ENCODE data around the gene HOXA1.

The HOXA1 gene

GRCh38 chr7:27097686-27098577 is 2.1 kb upstream of the HOXA1 start:
- no peak for TF ChIP-seq MYC (IDR thresholded peaks at IDR 0.05; ENCODE audit: low read depth, low read length)
- TF ChIP-seq, protein P1, sequence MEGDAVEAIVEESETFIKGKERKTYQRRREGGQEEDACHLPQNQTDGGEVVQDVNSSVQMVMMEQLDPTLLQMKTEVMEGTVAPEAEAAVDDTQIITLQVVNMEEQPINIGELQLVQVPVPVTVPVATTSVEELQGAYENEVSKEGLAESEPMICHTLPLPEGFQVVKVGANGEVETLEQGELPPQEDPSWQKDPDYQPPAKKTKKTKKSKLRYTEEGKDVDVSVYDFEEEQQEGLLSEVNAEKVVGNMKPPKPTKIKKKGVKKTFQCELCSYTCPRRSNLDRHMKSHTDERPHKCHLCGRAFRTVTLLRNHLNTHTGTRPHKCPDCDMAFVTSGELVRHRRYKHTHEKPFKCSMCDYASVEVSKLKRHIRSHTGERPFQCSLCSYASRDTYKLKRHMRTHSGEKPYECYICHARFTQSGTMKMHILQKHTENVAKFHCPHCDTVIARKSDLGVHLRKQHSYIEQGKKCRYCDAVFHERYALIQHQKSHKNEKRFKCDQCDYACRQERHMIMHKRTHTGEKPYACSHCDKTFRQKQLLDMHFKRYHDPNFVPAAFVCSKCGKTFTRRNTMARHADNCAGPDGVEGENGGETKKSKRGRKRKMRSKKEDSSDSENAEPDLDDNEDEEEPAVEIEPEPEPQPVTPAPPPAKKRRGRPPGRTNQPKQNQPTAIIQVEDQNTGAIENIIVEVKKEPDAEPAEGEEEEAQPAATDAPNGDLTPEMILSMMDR (IDR thresholded peaks at IDR 0.05; ENCODE audit: low read depth, low read length), result no peak
- TF ChIP-seq POLR2A (IDR thresholded peaks at IDR 0.05; ENCODE audit: extremely low read depth, insufficient read length), result no peak
- TF ChIP-seq MAX (IDR thresholded peaks at IDR 0.05; ENCODE audit: low read depth, low read length), result no peak
- H3K4me3 ChIP-seq (ENCODE audit: low read depth, low read length), result no peak overlapping the region

DNA sequence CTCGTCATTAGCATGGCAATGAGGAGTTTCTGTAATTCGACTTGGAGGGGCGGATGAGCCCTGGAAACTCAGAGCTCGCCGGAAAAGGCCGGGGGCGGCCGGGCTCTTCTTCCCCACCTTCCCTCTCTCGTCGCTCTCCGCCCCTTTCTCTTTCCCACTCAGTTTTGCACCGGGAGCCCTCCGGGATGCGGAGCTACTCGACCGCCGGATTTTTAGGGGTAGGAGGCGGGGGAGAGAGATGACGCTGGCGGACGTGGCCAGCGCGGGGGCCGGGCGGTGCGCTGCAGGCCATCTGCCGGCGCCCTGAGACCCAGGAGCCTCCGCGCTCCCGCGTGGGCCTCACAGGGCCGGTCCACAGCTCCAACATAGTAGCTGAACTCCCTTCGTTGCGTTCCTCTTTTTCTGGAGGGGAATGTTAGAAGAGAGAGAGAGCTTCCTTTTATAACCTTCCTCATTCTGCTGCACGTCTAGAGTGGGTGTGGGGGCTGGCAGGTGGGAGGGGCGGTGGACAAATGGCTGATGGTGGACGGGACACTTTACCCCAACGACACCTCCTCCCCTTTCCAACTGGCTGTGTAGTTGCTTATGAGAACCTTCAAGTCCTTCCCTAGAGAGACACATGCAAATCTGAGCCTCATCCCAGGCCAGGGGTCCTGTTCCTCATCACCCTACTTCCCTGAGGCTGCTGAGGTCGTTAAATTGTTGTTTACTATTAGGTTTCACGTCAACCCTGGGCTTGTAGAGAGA is 1.1 kb upstream of the HOXA1 start:
- peak; percentile 29 for TF ChIP-seq POLR2A (IDR thresholded peaks at IDR 0.05; ENCODE audit: extremely low read depth, insufficient read length)
- peak; percentile 53 for TF ChIP-seq MAX (IDR thresholded peaks at IDR 0.05; ENCODE audit: low read depth, low read length)
- TF ChIP-seq, protein P1 (IDR thresholded peaks at IDR 0.05; ENCODE audit: low read depth, low read length), result no peak
- TF ChIP-seq MYC (IDR thresholded peaks at IDR 0.05; ENCODE audit: low read depth, low read length), result peak; percentile 30; the same call in 1 of the 2 replicates
- H3K4me3 ChIP-seq (ENCODE audit: low read depth, low read length), result peak overlapping the region; percentile 82
- peak; percentile 70 for DNase-seq (ENCODE audit: low read depth)

More at GRCh38 chr7:27097686-27098577, 2.1 kb upstream of the HOXA1 start:
- DNase-seq (ENCODE audit: low read depth), result no peak

GRCh38 chr7:27095050-27095896 is 527 bp downstream of the HOXA1 start:
- H3K4me3 ChIP-seq (ENCODE audit: low read depth, low read length), result peak overlapping the region; percentile 82
- DNase-seq (ENCODE audit: low read depth), result peak; percentile 77
- TF ChIP-seq POLR2A (IDR thresholded peaks at IDR 0.05; ENCODE audit: extremely low read depth, insufficient read length) (no peak), MYC (IDR thresholded peaks at IDR 0.05; ENCODE audit: low read depth, low read length) (no peak), MAX (IDR thresholded peaks at IDR 0.05; ENCODE audit: low read depth, low read length) (no peak)
- TF ChIP-seq, protein P1 (IDR thresholded peaks at IDR 0.05; ENCODE audit: low read depth, low read length), result no peak

DNA sequence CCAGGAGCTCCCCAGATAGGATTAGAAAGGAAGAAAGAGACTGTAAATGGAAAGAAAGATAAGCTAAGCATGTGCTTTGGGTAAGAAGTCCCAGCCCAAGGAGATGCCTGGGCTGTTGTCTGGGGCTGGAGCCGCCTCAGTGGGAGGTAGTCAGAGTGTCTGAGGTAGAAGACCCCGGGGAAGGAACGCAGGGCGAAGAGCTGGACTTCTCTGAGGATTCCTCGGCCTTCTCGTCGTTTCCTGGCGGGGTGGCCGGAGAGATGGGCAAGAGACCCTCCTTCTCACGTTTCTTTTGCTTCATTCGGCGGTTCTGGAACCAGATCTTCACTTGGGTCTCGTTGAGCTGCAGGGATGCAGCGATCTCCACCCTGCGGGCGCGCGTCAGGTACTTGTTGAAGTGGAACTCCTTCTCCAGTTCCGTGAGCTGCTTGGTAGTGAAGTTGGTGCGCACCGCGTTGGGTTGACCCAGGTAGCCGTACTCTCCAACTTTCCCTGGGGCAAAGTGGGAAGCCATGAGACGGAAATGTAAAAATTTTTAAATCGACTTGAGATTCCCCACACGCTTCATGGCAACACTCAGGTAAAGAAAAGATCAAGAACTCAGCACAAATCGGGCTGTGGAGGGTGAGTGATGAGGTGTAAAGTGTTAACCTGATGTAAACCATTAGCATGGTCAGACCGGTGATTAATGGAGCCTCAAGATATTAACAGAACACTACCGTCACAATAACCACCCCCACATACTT is 1.3 kb downstream of the HOXA1 start:
- TF ChIP-seq POLR2A (IDR thresholded peaks at IDR 0.05; ENCODE audit: extremely low read depth, insufficient read length) (no peak), MAX (IDR thresholded peaks at IDR 0.05; ENCODE audit: low read depth, low read length) (no peak), MYC (IDR thresholded peaks at IDR 0.05; ENCODE audit: low read depth, low read length) (no peak)
- TF ChIP-seq, protein P1 (IDR thresholded peaks at IDR 0.05; ENCODE audit: low read depth, low read length), result no peak
- peak overlapping the region; percentile 82 for H3K4me3 ChIP-seq (ENCODE audit: low read depth, low read length)
- no peak for DNase-seq (ENCODE audit: low read depth)
